Measurements from ENCODE around the gene DCAF12L2.
"Not testable (repeated sequence)": the region's sequence is repeated elsewhere in the genome, so short reads cannot be mapped to it uniquely, and the experiment has no call there.

DCAF12L2 gene

DNA sequence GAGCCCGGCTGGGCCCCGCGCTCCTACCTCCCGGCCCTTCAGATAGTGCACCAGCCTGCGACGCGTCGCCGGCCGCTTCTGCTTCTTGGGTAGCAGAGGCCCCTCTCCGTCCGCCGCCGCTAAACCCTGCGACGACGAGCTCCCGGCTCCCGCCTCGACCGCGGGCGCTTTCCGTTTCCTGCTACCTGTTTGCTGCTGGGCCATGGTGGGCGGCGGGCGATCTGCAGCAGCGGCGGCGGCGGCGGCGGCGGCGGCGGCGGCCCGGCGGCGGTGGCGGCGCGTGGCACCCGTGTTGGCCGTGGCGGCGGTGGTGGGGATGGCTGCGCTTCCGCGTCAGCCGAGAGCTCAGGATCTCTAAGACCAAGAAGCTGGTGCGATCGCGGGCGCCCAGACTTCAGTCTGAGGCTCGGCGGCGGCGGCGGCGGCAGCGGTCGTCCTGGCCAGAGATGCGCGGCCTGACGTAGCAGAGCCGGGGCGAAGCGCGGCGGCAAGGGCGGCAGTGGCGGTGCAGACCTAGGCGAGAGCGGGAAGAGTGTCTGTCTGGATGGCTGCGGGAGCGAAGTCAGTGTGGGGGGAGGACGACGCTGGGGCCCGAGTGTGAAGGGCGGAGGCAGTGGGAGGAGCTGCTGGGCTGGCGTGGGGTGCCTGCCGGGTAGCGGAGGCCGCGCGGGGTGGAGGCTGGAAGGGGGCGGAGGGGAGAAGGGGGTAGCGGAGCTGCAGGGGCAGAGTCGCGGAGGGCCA lies at the start of gene DCAF12L2:
TSS of gene DCAF12L2 (minus strand) at position 569 of the 741 bp plus-strand sequence. CDS start at position 204, 365 bp downstream.
- no peak for DNase-seq

DNA sequence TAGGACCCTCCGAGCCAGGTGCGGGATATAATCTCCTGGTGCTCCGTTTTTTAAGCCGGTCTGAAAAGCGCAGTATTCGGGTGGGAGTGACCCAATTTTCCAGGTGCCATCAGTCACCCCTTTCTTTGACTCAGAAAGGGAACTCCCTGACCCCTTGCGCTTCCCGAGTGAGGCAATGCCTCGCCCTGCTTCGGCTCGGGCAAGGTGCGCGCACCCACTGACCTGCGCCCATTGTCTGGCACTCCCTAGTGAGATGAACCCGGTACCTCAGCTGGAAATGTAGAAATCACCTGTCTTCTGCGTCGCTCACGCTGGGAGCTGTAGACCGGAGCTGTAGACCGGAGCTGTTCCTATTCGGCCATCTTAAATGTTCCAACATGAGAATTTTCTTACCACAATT lies 24.8 kb upstream of the DCAF12L2 start:
- DNase-seq = not testable (repeated sequence)

DNA sequence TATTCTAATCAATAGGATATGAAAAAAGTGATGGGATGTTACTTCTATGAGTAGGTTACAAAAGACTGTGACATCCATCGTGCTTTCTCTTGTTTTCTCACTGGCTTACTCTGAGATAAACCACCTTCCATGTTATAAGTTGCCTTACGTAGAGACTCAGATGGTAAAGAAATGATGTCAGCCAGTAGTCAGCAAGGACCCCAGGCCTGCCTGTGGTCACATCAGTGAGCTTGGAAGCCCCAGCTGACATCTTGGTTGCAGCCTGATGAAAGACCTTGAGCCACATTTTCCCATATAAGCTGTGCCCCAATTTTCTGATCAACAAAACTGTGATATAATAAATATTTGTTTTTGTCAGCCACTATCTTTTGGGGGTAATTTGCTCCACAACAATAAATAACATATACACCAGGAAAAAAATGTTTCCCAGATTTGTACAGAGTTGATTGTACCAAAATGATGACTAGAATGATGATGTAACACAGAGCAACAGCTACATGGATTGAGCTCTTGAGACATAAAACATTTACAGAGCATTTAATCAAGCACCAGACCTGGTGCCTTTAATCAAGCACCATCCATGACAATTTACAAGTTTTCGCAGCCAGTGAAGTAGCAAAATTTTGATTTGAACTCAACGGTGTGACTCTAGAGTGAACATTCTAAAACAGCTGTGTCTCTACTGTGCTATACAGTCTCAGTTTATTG lies 11.2 kb upstream of the DCAF12L2 start:
- no peak for DNase-seq

DNA sequence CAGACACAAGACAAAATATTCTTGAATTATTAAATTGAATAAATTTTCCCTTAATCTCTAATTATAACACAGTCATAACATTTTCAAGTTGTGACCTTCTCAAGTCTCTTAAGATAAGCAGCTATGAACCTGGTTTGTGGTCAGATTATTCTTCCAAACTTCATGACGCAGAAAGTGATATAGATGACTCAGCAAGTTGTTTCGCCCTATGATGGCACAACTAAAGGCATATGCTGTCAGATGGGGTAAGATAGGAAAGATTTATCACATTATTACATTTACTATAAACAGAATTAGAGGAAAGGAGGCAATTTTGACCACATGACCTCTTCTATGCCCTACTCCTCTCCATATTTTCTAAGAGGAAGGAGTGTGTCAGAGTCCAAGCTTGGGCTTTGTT lies 4.6 kb upstream of the DCAF12L2 start:
- no peak for DNase-seq

DNA sequence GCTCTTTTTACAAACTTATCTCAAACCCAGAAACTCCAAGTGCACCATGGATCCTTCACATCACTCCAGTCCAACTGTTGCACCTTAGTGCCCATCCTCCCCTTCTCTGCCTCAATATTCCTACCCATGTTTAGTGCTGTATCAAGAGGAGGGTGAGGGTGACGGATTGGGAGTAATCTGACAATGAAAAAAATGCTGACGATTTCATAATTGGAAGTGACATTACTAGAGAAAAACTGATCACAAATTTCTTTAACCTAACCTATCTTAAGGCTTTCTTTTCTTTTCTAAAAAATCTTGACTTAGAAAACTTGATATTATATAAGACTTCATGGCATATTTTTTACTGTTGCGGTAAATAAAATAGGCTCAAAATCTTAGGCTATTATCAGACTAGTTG lies 1.5 kb upstream of the DCAF12L2 start:
- no peak for DNase-seq

DNA sequence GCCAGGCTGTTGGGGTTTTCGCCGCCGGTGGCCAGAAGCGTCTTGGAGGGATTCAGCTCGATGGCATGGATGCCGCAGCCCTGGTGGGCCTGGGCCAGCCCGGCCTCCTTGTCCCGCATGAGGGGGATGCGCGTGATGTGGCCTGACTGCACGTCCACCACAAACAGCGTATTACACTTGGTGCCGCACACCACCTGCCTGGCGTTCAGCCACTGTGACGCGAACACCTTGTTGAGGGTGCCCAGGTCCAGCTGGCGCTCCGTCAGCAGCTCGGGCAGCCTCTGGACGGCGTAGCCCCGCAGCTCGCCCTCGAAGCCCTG lies 728 bp downstream of the DCAF12L2 start:
- no peak for DNase-seq

DNA sequence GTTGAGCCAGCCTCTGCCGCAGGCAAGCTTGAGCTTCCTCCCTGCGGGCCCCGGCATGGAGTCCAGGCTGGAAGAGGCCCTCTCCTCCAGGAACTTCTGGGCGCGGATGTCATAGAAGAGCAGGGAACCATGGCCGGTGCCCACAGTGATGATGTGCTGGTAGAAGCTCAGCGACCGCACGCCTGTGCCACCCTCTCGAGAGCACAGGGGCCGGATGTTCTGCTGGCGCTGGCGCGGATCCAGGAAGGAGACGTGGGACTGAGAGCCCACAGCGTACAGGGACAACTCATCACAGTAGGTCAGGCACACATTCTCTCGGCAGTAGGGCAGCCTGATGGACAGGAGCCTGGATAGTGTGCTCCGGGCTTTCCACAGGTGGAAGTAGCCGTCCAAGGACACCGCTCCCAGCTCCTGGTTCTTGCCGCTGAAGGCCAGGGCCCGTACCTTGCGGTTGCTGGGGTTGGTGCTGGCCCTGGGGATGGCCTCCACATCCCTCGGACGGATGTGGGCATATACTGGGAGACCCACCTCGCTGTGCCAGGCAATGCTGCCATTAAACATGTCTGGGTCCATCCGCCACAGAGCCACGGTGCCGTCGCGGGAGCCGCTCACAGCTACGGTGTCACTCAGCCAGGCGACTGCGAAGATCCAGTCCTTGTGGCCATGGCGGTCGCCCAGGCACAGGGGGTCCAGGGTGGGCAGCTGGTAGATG lies 1.2 kb downstream of the DCAF12L2 start:
- no peak for DNase-seq

DNA sequence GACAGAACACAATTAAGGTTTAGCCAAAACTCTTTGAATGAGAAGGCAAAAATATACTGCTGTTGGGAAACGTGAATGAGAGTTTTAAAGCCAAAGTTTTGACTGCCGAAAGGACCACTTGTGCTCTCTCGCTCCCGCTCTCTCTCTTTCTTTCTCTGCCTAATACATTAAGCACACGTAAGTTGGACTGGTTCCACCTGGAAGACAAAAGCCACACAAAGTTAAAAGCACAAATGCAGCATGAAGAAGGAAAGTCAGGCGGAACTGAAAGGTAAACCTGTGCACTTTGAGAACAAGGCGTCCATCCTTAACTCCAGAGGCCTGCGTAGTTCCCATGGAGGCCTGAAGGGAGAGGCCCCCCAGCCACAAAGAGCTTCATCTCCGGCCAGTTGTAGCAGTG lies 1.9 kb downstream of the DCAF12L2 start:
- no peak for DNase-seq

DNA sequence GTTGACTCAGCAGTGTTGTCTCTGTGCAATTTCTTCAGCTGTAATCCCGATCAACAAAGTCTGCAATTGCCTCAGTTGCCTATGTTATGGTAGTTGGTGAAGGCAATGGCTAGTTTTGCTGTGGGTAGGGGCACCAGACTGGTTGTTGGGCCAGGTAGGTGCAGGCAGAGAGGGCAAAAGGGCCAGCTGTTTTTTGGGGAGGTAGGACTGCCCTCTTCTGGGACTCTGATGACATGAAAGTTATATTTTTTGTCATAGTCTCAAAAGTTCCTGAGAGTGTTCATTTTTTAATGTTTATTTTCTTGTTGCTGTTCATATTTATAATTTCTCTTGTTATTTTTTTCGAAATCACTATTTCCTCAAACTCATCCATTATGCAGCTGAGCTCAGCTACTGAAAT lies 25.1 kb downstream of the DCAF12L2 start:
- DNase-seq = no peak

DNA sequence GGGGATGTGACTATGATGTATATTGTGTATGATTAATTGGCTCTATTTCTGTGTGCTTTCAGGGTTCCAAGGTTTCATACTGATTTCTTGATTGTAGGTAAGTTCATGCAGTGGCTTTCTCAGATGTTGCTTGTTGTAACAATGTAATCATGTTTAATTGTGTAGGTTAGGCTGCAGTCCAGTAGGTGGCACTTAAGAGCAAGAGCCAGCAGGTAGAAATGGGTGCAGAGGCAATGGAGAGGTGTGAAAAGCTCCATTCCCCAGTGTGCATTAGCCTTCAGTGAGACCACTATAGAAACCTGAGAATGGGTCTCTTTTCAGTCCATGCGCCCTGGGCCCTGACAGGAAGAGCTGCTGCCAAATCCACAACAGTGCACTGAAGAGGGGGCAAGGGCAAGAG lies 28.2 kb downstream of the DCAF12L2 start:
- no peak for DNase-seq

DNA sequence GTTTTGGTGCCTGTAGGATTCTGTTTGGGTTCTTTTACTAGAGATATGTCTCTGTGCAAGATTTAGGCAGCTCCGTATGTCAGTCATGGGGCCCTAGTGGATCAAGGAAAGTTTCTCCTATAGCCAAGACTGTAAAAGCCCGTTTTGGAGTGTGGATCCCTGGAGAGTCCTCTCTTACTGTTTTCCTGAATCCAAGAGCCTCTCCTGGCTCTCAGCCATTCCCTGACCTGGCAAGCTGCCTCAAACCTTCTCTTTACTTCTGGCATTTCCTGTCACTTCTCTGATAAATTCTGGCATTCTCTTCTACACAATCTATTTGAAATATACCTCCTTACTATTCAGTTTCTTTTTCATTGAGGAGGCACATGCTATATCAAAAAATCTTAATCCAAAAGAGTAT lies 41.4 kb downstream of the DCAF12L2 start:
- no peak for DNase-seq
